Nephron (organoid): ENCODE data around the gene RBM19.
A peak's percentile ranks its signal among the peaks of the same experiment; 100 is the strongest.
"Not testable (repeated sequence)": the region's sequence is repeated elsewhere in the genome, so short reads cannot be mapped to it uniquely, and the experiment has no call there.

Source experiments
- H3K27ac Mint-ChIP-seq, 3 experiments: 2 replicates each; pipeline ENCODE4 v1.8.0; 2020; ENCODE audit warnings: mixed read lengths in 3 of 3, mild to moderate bottlenecking in 2 of 3, moderate library complexity in 1 of 3
- H3K27me3 Mint-ChIP-seq: 2 replicates; pipeline ENCODE4 v1.8.0; 2021; ENCODE audit warnings: low read depth, mild to moderate bottlenecking, moderate library complexity, mixed read lengths
- H3K36me3 Mint-ChIP-seq: 2 replicates; pipeline ENCODE4 v1.8.0; 2020; ENCODE audit warnings: low read depth, mixed read lengths
- H3K4me1 Mint-ChIP-seq: 2 replicates; pipeline ENCODE4 v1.8.0; 2020; ENCODE audit warnings: mixed read lengths
- H3K4me3 Mint-ChIP-seq, 3 experiments: 2 replicates each; pipeline ENCODE4 v1.8.0; 2020; ENCODE audit warnings: mild to moderate bottlenecking in 3 of 3, mixed read lengths in 3 of 3, moderate library complexity in 2 of 3
- H3K9me3 Mint-ChIP-seq: 2 replicates; pipeline ENCODE4 v1.8.0; 2020; ENCODE audit warnings: mixed read lengths
- TF ChIP-seq, protein P1 (sequence below), 3 experiments: fragments of 200-600 bp; sonication (generic); IDR thresholded peaks; one replicate each; pipeline ENCODE4 v1.5.0; 2021; ENCODE audit warnings: antibody characterized with exemption in 3 of 3; ENCODE audit not compliant: unreplicated experiment in 3 of 3

RBM19 gene

GRCh38 chr12:113997365-113997764 is 31.2 kb upstream of the RBM19 start:
- H3K27ac Mint-ChIP-seq: no peak overlapping the region
- TF ChIP-seq, protein P1, sequence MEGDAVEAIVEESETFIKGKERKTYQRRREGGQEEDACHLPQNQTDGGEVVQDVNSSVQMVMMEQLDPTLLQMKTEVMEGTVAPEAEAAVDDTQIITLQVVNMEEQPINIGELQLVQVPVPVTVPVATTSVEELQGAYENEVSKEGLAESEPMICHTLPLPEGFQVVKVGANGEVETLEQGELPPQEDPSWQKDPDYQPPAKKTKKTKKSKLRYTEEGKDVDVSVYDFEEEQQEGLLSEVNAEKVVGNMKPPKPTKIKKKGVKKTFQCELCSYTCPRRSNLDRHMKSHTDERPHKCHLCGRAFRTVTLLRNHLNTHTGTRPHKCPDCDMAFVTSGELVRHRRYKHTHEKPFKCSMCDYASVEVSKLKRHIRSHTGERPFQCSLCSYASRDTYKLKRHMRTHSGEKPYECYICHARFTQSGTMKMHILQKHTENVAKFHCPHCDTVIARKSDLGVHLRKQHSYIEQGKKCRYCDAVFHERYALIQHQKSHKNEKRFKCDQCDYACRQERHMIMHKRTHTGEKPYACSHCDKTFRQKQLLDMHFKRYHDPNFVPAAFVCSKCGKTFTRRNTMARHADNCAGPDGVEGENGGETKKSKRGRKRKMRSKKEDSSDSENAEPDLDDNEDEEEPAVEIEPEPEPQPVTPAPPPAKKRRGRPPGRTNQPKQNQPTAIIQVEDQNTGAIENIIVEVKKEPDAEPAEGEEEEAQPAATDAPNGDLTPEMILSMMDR (IDR thresholded peaks at IDR 0.05; ENCODE audit: unreplicated experiment in 3 of 3): no peak
- H3K4me3 Mint-ChIP-seq: no peak overlapping the region

DNA sequence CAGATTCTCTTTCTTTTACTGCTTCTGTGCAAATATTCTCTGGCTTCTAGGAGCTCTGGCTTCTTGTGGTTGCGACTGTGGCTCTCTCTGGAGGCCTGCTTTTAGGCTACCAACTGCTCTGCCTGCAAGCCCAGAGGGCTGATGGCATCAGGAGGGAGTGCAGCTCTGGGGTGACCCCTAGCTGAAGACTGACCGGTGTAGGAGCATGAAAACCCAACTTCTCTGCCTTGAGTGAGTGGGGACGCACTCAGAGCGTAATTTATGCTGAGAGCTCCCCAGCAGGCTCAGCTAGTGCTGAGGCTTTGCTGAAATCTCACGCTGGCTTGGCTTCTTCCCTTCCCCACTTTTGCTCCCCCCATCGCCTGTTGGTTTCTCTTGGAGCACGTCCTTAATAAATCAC is 29.9 kb upstream of the RBM19 start:
- H3K9me3 Mint-ChIP-seq: no peaks in the 10 kb centered on the region
- no peak overlapping the region for H3K4me3 Mint-ChIP-seq
- TF ChIP-seq, protein P1 (IDR thresholded peaks at IDR 0.05; ENCODE audit: unreplicated experiment in 3 of 3): no peak
- peaks cover 5% of the 10 kb centered on the region for H3K4me1 Mint-ChIP-seq
- H3K36me3 Mint-ChIP-seq: no peaks in the 10 kb centered on the region
- H3K27ac Mint-ChIP-seq: peak overlapping the region in 1 of 3 experiments; percentile 15
- peaks cover 43% of the 10 kb centered on the region for H3K27me3 Mint-ChIP-seq

More at GRCh38 chr12:113997365-113997764, 31.2 kb upstream of the RBM19 start:
- H3K36me3 Mint-ChIP-seq: no peaks in the 10 kb centered on the region
- peaks cover 5% of the 10 kb centered on the region for H3K4me1 Mint-ChIP-seq
- no peaks in the 10 kb centered on the region for H3K9me3 Mint-ChIP-seq
- H3K27me3 Mint-ChIP-seq: peaks cover 49% of the 10 kb centered on the region

GRCh38 chr12:113994051-113994450 is 27.9 kb upstream of the RBM19 start:
- no peaks in the 10 kb centered on the region for H3K36me3 Mint-ChIP-seq
- H3K4me3 Mint-ChIP-seq: no peak overlapping the region
- TF ChIP-seq, protein P1 (IDR thresholded peaks at IDR 0.05; ENCODE audit: unreplicated experiment in 3 of 3): no peak
- no peak overlapping the region for H3K27ac Mint-ChIP-seq
- peaks cover 5% of the 10 kb centered on the region for H3K4me1 Mint-ChIP-seq
- H3K27me3 Mint-ChIP-seq: peaks cover 41% of the 10 kb centered on the region
- no peaks in the 10 kb centered on the region for H3K9me3 Mint-ChIP-seq

DNA sequence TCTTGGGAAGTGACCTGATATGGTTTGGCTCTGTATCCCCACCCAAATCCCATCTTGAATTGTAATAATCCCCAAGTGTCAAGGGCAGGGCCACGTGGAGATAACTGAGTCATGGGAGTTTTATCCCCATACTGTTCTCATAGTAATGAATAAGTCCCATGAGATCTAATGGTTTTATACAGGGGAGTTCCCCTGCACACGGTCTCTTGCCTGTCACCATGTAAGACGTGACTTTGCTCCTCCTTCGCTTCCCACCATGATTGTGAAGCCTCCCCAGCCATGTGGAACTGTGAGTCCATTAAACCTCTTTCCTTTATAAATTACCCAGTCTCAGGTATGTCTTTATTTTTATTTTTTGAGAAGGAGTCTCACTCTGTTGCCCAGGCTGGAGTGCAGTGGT is 26.6 kb upstream of the RBM19 start:
- H3K4me3 Mint-ChIP-seq, H3K36me3 Mint-ChIP-seq, H3K27ac Mint-ChIP-seq, H3K9me3 Mint-ChIP-seq, H3K4me1 Mint-ChIP-seq: not testable (repeated sequence)
- peaks cover 49% of the 10 kb centered on the region for H3K27me3 Mint-ChIP-seq

GRCh38 chr12:113991224-113992044 is 25.3 kb upstream of the RBM19 start:
- no peak overlapping the region for H3K27ac Mint-ChIP-seq

More at GRCh38 chr12:113991224-113992044, 25.3 kb upstream of the RBM19 start:
- TF ChIP-seq, protein P1 (IDR thresholded peaks at IDR 0.05; ENCODE audit: unreplicated experiment in 3 of 3): no peak
- H3K36me3 Mint-ChIP-seq: no peaks in the 10 kb centered on the region
- H3K4me1 Mint-ChIP-seq: peaks cover 5% of the 10 kb centered on the region
- H3K4me3 Mint-ChIP-seq: no peak overlapping the region
- H3K27me3 Mint-ChIP-seq: peaks cover 48% of the 10 kb centered on the region
- no peaks in the 10 kb centered on the region for H3K9me3 Mint-ChIP-seq
